Right kidney (tissue), 9 donors: ENCODE data around the gene ATAT1.
A peak's percentile ranks its signal among the peaks of the same experiment; 100 is the strongest.

Source experiments
- DNase-seq: peaks from one replicate; pipeline ENCODE4 v3.0.0-alpha.2; 2016
- long read RNA-seq, 8 donors: transcript quantifications; one replicate each; lab custom pipeline, GENCODE V29; 2026

ATAT1 gene
- long read RNA-seq, donor 1, partial matches to known transcripts: 16 of 29 reads
- long read RNA-seq, donor 1, other reads (novel, unspliced or antisense): 0 of 29 reads
- long read RNA-seq, donor 2: 0 reads
- long read RNA-seq, donor 3, partial matches to known transcripts: 53 of 80 reads
- long read RNA-seq, donor 3, other reads (novel, unspliced or antisense): 21 of 80 reads
- long read RNA-seq, donor 4, partial matches to known transcripts: 99 of 134 reads
- long read RNA-seq, donor 4, other reads (novel, unspliced or antisense): 26 of 134 reads
- long read RNA-seq, donor 5, transcript ATAT1-206 (13 exons, 1,476 nt): major isoform, 7 of 252 reads
- long read RNA-seq, donor 5, partial matches to known transcripts: 182 of 252 reads
- long read RNA-seq, donor 5, other reads (novel, unspliced or antisense): 58 of 252 reads
- long read RNA-seq, donor 6, partial matches to known transcripts: 80 of 129 reads
- long read RNA-seq, donor 6, other reads (novel, unspliced or antisense): 43 of 129 reads
- long read RNA-seq, donor 7, transcript ATAT1-205 (10 exons, 2,646 nt): major isoform, 5 of 9 reads
- long read RNA-seq, donor 7, partial matches to known transcripts: 0 of 9 reads
- long read RNA-seq, donor 7, other reads (novel, unspliced or antisense): 0 of 9 reads
- long read RNA-seq, donor 8, partial matches to known transcripts: 79 of 120 reads
- long read RNA-seq, donor 8, other reads (novel, unspliced or antisense): 32 of 120 reads

GRCh38 chr6:30626484-30627366 is at the start of gene ATAT1:
TSS of gene ATAT1 (plus strand) at chr6:30626874.
- DNase-seq: peak; percentile 84

- DNase-seq: no peak
These were observed 48.6 kb upstream of the ATAT1 start for GRCh38 chr6:30578051-30578450.

- DNase-seq: no peak
These were observed 42.8 kb upstream of the ATAT1 start for GRCh38 chr6:30583921-30584320.

GRCh38 chr6:30589754-30590358 is 36.8 kb upstream of the ATAT1 start:
- no peak for DNase-seq

GRCh38 chr6:30590509-30590908 is 36.2 kb upstream of the ATAT1 start:
- DNase-seq: no peak

GRCh38 chr6:30591008-30591407 is 35.7 kb upstream of the ATAT1 start:
- DNase-seq: no peak

- no peak for DNase-seq
These were observed 34.4 kb upstream of the ATAT1 start for GRCh38 chr6:30592287-30592686.

- peak; percentile 48 for DNase-seq
These were observed 29.1 kb upstream of the ATAT1 start for GRCh38 chr6:30597315-30598144.

- DNase-seq: no peak
These were observed 27.6 kb upstream of the ATAT1 start for GRCh38 chr6:30598912-30599624.

- no peak for DNase-seq
These were observed 26.9 kb upstream of the ATAT1 start for GRCh38 chr6:30599625-30600324.

GRCh38 chr6:30600451-30600961 is 26.2 kb upstream of the ATAT1 start:
- no peak for DNase-seq

GRCh38 chr6:30601436-30601814 is 25.2 kb upstream of the ATAT1 start:
- DNase-seq: no peak

GRCh38 chr6:30601815-30602641 is 24.6 kb upstream of the ATAT1 start:
- no peak for DNase-seq

GRCh38 chr6:30603961-30604360 is 22.7 kb upstream of the ATAT1 start:
- DNase-seq: no peak

GRCh38 chr6:30610065-30610464 is 16.6 kb upstream of the ATAT1 start:
- DNase-seq: no peak

GRCh38 chr6:30611150-30611855 is 15.4 kb upstream of the ATAT1 start:
- DNase-seq: no peak

- no peak for DNase-seq
These were observed 14.8 kb upstream of the ATAT1 start for GRCh38 chr6:30611856-30612194.

GRCh38 chr6:30612213-30612612 is 14.5 kb upstream of the ATAT1 start:
- DNase-seq: no peak
